ENCODE measurements around the gene ZKSCAN7.

GRCh38 chr3:44510000-44510368 lies 45.0 kb upstream of the ZKSCAN7 start:
- TF ChIP-seq CTCF (conservative IDR thresholded peaks at IDR 0.05), result no peak
- TF ChIP-seq ZFX (IDR thresholded peaks at IDR 0.05), result no peak
